Stimulated activated CD4-positive, alpha-beta T cell treated with anti-CD3 and anti-CD28 coated beads, Interleukin-12 subunit alpha, Interleukin-12 subunit beta, amount 100 ng/mL, for 4 hours (primary cell): ENCODE data around the gene CHST8.

ENCODE experiments used
- DNase-seq: peaks from one replicate; pipeline ENCODE4 v3.0.0-alpha.2; 2020

CHST8 gene

GRCh38 chr19:33618884-33619283 is 2.9 kb upstream of the CHST8 start:
- DNase-seq: no peak

- DNase-seq: no peak
Observed at GRCh38 chr19:33620611-33621010, 1.1 kb upstream of the CHST8 start.

- DNase-seq: no peak
Observed at GRCh38 chr19:33621065-33621785, 528 bp upstream of the CHST8 start.

GRCh38 chr19:33622505-33622808 is 704 bp downstream of the CHST8 start:
- DNase-seq: no peak

GRCh38 chr19:33622809-33623511 is 1.2 kb downstream of the CHST8 start:
- DNase-seq: no peak

- no peak for DNase-seq
Observed at GRCh38 chr19:33624586-33624985, 2.8 kb downstream of the CHST8 start.

GRCh38 chr19:33627526-33627925 is 5.8 kb downstream of the CHST8 start:
- DNase-seq: no peak

GRCh38 chr19:33627962-33628839 is 6.4 kb downstream of the CHST8 start:
- DNase-seq: no peak

- no peak for DNase-seq
Observed at GRCh38 chr19:33628921-33629825, 7.4 kb downstream of the CHST8 start.

GRCh38 chr19:33629826-33630375 is 8.1 kb downstream of the CHST8 start:
- no peak for DNase-seq

- no peak for DNase-seq
Observed at GRCh38 chr19:33630880-33631608, 9.3 kb downstream of the CHST8 start.

GRCh38 chr19:33631609-33631973 is 9.8 kb downstream of the CHST8 start:
- DNase-seq: no peak

GRCh38 chr19:33634361-33635091 is 12.8 kb downstream of the CHST8 start:
- no peak for DNase-seq

GRCh38 chr19:33638167-33639034 is 16.6 kb downstream of the CHST8 start:
- no peak for DNase-seq

GRCh38 chr19:33639035-33639681 is 17.4 kb downstream of the CHST8 start:
- no peak for DNase-seq

- DNase-seq: no peak
Observed at GRCh38 chr19:33640773-33641172, 19.0 kb downstream of the CHST8 start.

GRCh38 chr19:33641261-33641660 is 19.5 kb downstream of the CHST8 start:
- DNase-seq: no peak

GRCh38 chr19:33641956-33642498 is 20.3 kb downstream of the CHST8 start:
- no peak for DNase-seq

GRCh38 chr19:33644284-33644836 is 22.6 kb downstream of the CHST8 start:
- DNase-seq: no peak
